Heart left ventricle (tissue), 16 donors: Measurements from ENCODE around the gene YBX1. TPM values are rescaled to one million over a fixed set of nuclear protein-coding genes. Genes with fewer than 3 reads are reported as not detected.

ENCODE experiments used
- ATAC-seq, 4 donors: fragments of 200-7000 bp; cut with Tn5 transposase; one replicate each; pipeline ENCODE4 v1.9.1; 2020 to 2022; ENCODE audit warnings: moderate library complexity in 4 of 4, mild to moderate bottlenecking in 3 of 4, moderate number of reproducible peaks in 1 of 4
- DNase-seq, 5 donors: peaks; one replicate each; pipeline ENCODE4 v3.0.0-alpha.2; 2020
- H3K27ac ChIP-seq, 12 donors: fragments of 200-600 bp; sonication (generic) in 4 of 12; one replicate each; pipeline versions ENCODE4 v1.5.0 to v1.8.0; 2016 to 2022; ENCODE audit warnings: mild to moderate bottlenecking in 2 of 12
- H3K27me3 ChIP-seq, 9 donors: fragments of 200-600 bp; sonication (generic) in 2 of 9; one replicate each; pipeline versions ENCODE4 v1.5.1 to v1.8.0; 2016 to 2022; ENCODE audit warnings: mild to moderate bottlenecking in 3 of 9
- H3K36me3 ChIP-seq, 9 donors: fragments of 200-600 bp; sonication (generic) in 2 of 9; one replicate each; pipeline versions ENCODE4 v1.5.0 to v1.8.0; 2018 to 2022; ENCODE audit warnings: mild to moderate bottlenecking in 2 of 9
- H3K4me1 ChIP-seq, 12 donors: fragments of 200-600 bp; sonication (generic) in 4 of 12; one replicate each; pipeline versions ENCODE4 v1.5.0 to v1.8.0; 2016 to 2022; ENCODE audit warnings: mild to moderate bottlenecking in 3 of 12
- H3K4me3 ChIP-seq, 12 donors: fragments of 200-600 bp; sonication (generic) in 4 of 12; one replicate each; pipeline versions ENCODE4 v1.5.0 to v1.8.0; 2017 to 2022; ENCODE audit warnings: mild to moderate bottlenecking in 9 of 12, moderate library complexity in 4 of 12
- H3K9me3 ChIP-seq, 12 donors: fragments of 200-600 bp; sonication (generic) in 4 of 12; one replicate each; pipeline versions ENCODE4 v1.5.0 to v1.8.0; 2016 to 2022; ENCODE audit warnings: mild to moderate bottlenecking in 1 of 12
- POLR2A ChIP-seq, 2 donors: fragments of 450-650 bp; IDR thresholded peaks; one replicate each; pipeline ENCODE4 v1.6.1; 2017; ENCODE audit warnings: antibody characterized with exemption in 2 of 2, mild to moderate bottlenecking in 2 of 2, moderate library complexity in 2 of 2
- WGBS, 4 donors: extraction: QIAGEN DNeasy Blood & Tissue Kit in 2 of 4; methylation state at CpG; one replicate each; pipeline versions ENCODE4 v1.1.5 to v1.1.7; 2013 to 2018; 5-methylcytosine and 5-hydroxymethylcytosine counted together
- intact Hi-C, 10 donors: fragments of 100-400 bp; cut with DNase I; formaldehyde crosslinking; loops; one replicate each; pipeline versions ENCODE4 v1.11.1 to v1.14.2; 2022
- polyA plus RNA-seq, 2 donors: library from polyadenylated mRNA; stranded (reverse); fragments of 200-250 nt; gene quantifications; one replicate each; pipeline ENCODE4 v1.2.3, GENCODE V29; 2013
- total RNA-seq, 9 donors: library from RNA; depleted of rRNA in 2 of 9; stranded (reverse); fragments of >200 nt in 2 of 9; fragmentation: NEBNext Ultra II Directional in 3 of 9; extraction: Animal tissue kit (Norgen Biotek cat#: 25700) in 3 of 9; gene quantifications; one replicate each; pipeline versions ENCODE4 v1.1.0 to v1.2.4, GENCODE V29; 2016 to 2023
- TF ChIP-seq, protein P1 (sequence below), 12 donors: fragments of 200-600 bp; sonication (generic) in 4 of 12; IDR thresholded peaks; one replicate each; pipeline versions ENCODE4 v1.5.0 to v1.8.0; 2018 to 2022; ENCODE audit warnings: antibody characterized with exemption in 12 of 12, mild to moderate bottlenecking in 5 of 12
- donor health status: ischemic (EF 13 %, LVEDD 7.1; RV severe dilation, severe dysfunction).
- donor health status: healthy with polysubstance abuse.
- donor health status: DM: no; HTN: yes; CAD: no.
- donor health status: DM: no; HTN: no; CAD: no.
- donor health status: ischemic (EF 25% LVEDD 6.9; RV normal size, moderate dysfunction).
- donor health status: ischemic (EF 25% LVEDD 5.7; RV mildly dilated, moderate dysfunction).
- donor health status: healthy.
- donor health status: DM: yes; HTN: yes; CAD: no.
- donor health status: ischemic (EF 35%, LVEDD 5.7; RV mildly dilated, moderate dysfunction).
- donor health status: nonischemic (EF 11% LVEDD 7.7; RV severe dilation, severe dysfunction).
- donor health status: DM: yes; HTN: yes; CAD: no.
- donor health status: PGD.
- donor health status: ischemic (EF 29% LVEDD 5.4; RV normal size, mild dysfunction).
- donor health status: nonischemic (EF 23%, LVEDD 6.1; RV moderate dilation, normal function).

The YBX1 gene
- total and polyA plus RNA-seq, 11 donors, result 638 to 1,226 (median 788) TPM

DNA sequence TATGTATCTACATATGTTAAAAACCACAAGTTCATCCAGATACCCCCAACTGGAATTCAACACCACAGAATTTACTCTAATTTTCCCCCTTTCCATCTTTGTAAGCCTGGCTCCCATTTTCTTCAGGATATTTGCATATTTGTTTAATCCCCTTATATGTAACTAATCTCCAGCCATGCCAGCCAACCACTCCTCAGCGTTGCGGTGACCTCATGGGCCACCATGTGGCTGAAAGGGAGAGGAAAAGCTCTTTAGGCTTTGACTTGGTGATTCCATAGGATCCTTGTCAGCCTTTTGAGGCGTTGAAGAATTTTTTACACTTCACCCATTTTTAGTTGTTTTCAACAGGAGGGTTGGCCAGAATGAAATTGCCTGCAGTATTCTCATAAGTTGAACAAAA lies 47.8 kb downstream of the YBX1 start:
- Histone ChIP-seq H3K27me3 (no peaks in the 10 kb centered on the region), H3K27ac (no peak overlapping the region), H3K4me3 (no peak overlapping the region), H3K36me3 (no peaks in the 10 kb centered on the region), H3K4me1 (no peaks in the 10 kb centered on the region), H3K9me3 (no peaks in the 10 kb centered on the region)
- no peak for DNase-seq
- ATAC-seq, result no peak
- intact Hi-C loops, result no loop called here
- WGBS, 4 donors, result 77 to 89% (median 83%) methylated on average over 3 of the region's 3 CpGs
- TF ChIP-seq, protein P1, sequence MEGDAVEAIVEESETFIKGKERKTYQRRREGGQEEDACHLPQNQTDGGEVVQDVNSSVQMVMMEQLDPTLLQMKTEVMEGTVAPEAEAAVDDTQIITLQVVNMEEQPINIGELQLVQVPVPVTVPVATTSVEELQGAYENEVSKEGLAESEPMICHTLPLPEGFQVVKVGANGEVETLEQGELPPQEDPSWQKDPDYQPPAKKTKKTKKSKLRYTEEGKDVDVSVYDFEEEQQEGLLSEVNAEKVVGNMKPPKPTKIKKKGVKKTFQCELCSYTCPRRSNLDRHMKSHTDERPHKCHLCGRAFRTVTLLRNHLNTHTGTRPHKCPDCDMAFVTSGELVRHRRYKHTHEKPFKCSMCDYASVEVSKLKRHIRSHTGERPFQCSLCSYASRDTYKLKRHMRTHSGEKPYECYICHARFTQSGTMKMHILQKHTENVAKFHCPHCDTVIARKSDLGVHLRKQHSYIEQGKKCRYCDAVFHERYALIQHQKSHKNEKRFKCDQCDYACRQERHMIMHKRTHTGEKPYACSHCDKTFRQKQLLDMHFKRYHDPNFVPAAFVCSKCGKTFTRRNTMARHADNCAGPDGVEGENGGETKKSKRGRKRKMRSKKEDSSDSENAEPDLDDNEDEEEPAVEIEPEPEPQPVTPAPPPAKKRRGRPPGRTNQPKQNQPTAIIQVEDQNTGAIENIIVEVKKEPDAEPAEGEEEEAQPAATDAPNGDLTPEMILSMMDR (IDR thresholded peaks at IDR 0.05), result no peak
- no peak for TF ChIP-seq POLR2A (IDR thresholded peaks at IDR 0.05)

DNA sequence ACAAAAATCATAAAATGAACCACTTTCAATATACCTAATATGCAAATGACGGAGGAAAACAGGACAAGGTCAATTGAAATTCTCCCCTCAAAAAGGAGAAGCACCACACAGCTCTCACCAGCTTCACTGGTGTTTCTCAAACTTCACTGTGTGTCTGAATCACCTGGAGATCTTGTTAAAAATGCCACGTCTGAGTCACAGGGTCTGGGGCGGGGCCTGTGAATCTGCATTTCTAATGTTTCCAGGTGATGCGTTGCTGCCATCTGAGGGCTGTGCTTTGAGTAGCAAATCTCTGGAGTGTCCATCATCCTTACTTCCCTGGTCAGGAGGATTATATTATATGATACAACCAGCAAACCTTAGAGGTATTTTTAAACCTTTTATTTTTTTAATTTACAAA lies 48.8 kb downstream of the YBX1 start:
- Histone ChIP-seq H3K4me1 (no peaks in the 10 kb centered on the region), H3K27me3 (no peaks in the 10 kb centered on the region), H3K27ac (no peak overlapping the region), H3K4me3 (no peak overlapping the region), H3K36me3 (no peaks in the 10 kb centered on the region), H3K9me3 (no peaks in the 10 kb centered on the region)
- ATAC-seq (no peak), DNase-seq (no peak)
- intact Hi-C loops, result no loop called here
- TF ChIP-seq, protein P1 (IDR thresholded peaks at IDR 0.05), result no peak
- TF ChIP-seq POLR2A (IDR thresholded peaks at IDR 0.05), result no peak
- whole genome bisulfite sequencing, 4 donors, result 71 to 74% (median 72%) methylated on average over 4 of the region's 4 CpGs

DNA sequence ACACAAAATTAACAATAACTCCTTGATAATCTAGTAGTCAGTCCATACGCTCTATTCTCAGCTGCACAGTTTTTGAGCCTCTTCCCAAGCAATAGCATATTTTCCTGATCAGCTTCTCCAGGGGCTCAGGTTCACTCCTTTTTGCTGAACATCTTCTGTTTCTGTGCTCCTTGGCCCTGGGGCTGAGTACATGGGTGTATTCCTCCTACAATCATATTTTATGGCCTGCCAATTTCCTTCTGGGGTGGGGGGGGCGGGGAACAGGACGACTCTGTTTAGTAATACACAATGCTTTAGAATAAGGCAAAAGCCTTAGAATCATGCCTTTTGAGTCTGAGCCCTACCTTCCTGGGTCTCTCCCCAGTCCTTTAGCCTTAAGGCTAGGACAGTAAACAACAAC lies 49.4 kb downstream of the YBX1 start:
- ATAC-seq (no peak), DNase-seq (no peak)
- no peaks in the 10 kb centered on the region for H3K36me3 ChIP-seq
- intact Hi-C loops, result no loop called here
- H3K27ac ChIP-seq, result no peak overlapping the region
- 67 to 90% (median 80%) methylated on average over 3 of the region's 3 CpGs for WGBS, 4 donors
- peaks cover 0 to 4% (median 0%) of the 10 kb centered on the region in 12 donors for H3K4me1 ChIP-seq
- no peaks in the 10 kb centered on the region for H3K27me3 ChIP-seq
- TF ChIP-seq, protein P1 (IDR thresholded peaks at IDR 0.05), result no peak
- TF ChIP-seq POLR2A (IDR thresholded peaks at IDR 0.05), result no peak
- no peak overlapping the region for H3K4me3 ChIP-seq
- H3K9me3 ChIP-seq, result no peaks in the 10 kb centered on the region

DNA sequence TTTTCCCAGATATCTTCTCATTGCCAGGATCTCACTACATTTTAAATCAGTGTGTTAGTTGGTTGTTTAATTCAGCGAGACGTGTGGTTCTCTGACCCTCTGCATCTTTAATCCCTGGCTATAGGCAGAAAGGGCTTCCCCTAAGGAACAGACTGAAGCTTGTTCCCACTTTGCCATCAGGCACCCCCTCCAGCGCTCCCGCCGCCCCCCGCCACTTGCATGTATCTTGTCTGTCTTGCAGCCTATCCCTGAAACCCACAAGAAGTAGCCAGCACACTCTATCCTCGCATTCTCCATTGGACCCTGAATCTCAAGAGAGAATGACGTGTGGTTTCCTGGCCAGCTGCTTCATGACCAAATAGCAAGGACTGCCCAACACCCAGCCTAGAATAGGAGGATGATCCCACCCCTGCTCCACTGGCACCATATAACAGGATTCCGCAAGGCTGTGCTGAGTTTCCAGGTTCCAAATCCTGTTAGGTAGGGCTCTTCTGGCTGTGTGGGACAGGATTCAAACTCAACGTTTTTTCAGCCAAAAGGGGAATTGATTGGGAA lies 50.0 kb downstream of the YBX1 start:
- Histone ChIP-seq H3K9me3 (no peaks in the 10 kb centered on the region), H3K4me1 (peaks cover 0 to 10% (median 0%) of the 10 kb centered on the region in 12 donors), H3K36me3 (no peaks in the 10 kb centered on the region), H3K27ac (no peak overlapping the region), H3K4me3 (no peak overlapping the region), H3K27me3 (no peaks in the 10 kb centered on the region)
- no peak for TF ChIP-seq POLR2A (IDR thresholded peaks at IDR 0.05)
- TF ChIP-seq, protein P1 (IDR thresholded peaks at IDR 0.05), result no peak
- DNase-seq (no peak), ATAC-seq (peak in 1 of 4 donors; percentile 36)
- WGBS, 4 donors, result 75 to 81% (median 78%) methylated on average over 10 of the region's 10 CpGs
- intact Hi-C loops, result no loop called here
